ENCODE measurements around the gene DNAH10. TPM values are rescaled to one million over a fixed set of nuclear protein-coding genes. Genes with fewer than 3 reads are reported as not detected.

DNAH10 gene
- total RNA-seq, 1 donor from 2014 or later = 0.16 TPM

DNA sequence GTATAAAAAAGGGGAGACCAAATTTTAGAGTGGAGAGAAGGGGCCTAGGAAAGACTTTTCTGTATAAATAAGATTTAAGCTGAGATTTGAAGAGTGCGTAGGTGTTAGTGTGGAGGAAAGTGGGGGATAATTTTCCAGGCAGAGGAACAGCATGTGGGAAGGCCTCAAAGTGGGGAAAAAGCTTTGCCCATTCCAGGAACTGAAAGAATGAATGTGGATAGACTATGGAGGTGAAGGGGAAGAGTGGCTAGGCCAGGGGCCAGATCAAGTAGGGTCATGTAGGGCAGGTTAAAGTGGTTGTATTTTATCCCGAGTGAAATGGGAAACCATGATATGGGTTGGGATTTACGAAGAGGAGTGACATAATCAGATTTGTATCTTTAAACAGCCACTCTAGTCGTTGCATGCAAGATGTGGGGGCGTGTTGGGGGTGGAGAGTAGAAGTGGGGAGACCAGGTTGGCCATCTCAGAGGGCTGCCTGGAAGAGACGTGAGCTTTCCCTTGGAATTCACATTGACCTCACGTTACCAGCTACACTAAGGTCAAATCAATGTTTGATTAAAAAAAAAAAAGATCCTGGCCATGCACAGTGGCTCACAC, 214.2 kb downstream of the DNAH10 start:
- Mint-ChIP-seq H3K4me1 (ENCODE audit: unreplicated experiment) (peaks cover 24% of the 10 kb centered on the region), H3K27me3 (ENCODE audit: unreplicated experiment) (no peaks in the 10 kb centered on the region), H3K4me3 (ENCODE audit: unreplicated experiment) (no peak overlapping the region), H3K27ac (ENCODE audit: unreplicated experiment) (no peak overlapping the region), H3K36me3 (ENCODE audit: unreplicated experiment) (peaks cover 27% of the 10 kb centered on the region), H3K9me3 (ENCODE audit: unreplicated experiment) (no peaks in the 10 kb centered on the region)
- TF ChIP-seq, protein P1, sequence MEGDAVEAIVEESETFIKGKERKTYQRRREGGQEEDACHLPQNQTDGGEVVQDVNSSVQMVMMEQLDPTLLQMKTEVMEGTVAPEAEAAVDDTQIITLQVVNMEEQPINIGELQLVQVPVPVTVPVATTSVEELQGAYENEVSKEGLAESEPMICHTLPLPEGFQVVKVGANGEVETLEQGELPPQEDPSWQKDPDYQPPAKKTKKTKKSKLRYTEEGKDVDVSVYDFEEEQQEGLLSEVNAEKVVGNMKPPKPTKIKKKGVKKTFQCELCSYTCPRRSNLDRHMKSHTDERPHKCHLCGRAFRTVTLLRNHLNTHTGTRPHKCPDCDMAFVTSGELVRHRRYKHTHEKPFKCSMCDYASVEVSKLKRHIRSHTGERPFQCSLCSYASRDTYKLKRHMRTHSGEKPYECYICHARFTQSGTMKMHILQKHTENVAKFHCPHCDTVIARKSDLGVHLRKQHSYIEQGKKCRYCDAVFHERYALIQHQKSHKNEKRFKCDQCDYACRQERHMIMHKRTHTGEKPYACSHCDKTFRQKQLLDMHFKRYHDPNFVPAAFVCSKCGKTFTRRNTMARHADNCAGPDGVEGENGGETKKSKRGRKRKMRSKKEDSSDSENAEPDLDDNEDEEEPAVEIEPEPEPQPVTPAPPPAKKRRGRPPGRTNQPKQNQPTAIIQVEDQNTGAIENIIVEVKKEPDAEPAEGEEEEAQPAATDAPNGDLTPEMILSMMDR (IDR thresholded peaks at IDR 0.05) = no peak
- DNase-seq (ENCODE audit: extremely low spot score, unreplicated experiment) = no peak

- Mint-ChIP-seq H3K9me3 (ENCODE audit: unreplicated experiment) (no peaks in the 10 kb centered on the region), H3K27ac (ENCODE audit: unreplicated experiment) (no peak overlapping the region), H3K36me3 (ENCODE audit: unreplicated experiment) (peaks cover 33% of the 10 kb centered on the region), H3K4me1 (ENCODE audit: unreplicated experiment) (peaks cover 17% of the 10 kb centered on the region), H3K27me3 (ENCODE audit: unreplicated experiment) (no peaks in the 10 kb centered on the region), H3K4me3 (ENCODE audit: unreplicated experiment) (no peak overlapping the region)
- TF ChIP-seq, protein P1 (IDR thresholded peaks at IDR 0.05) = no peak
- no peak for DNase-seq (ENCODE audit: extremely low spot score, unreplicated experiment)
These were observed 217.5 kb downstream of the DNAH10 start for GRCh38 chr12:123979566-123979965.

DNA sequence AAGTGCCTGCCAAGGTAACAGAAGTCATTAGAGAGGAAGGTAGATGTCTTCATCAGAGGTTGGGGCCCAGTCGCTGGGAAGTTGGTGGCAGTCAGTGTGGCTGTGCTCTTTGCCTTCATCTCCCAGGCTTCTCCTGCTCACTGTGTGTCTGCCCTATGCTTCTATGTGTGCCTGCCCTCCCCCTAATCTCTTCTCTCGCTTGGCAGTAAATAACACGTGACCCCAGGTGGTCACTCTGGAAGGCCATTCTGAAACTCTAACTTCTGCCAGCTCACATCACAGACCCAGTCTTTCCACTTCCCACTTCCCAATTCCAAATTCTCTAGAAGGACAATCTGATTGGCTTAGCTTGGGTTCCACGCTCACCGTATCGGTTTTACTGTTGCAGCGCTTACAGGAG, 220.2 kb downstream of the DNAH10 start:
- no peaks in the 10 kb centered on the region for H3K27me3 Mint-ChIP-seq (ENCODE audit: unreplicated experiment)
- peaks cover 22% of the 10 kb centered on the region for H3K36me3 Mint-ChIP-seq (ENCODE audit: unreplicated experiment)
- TF ChIP-seq, protein P1 (IDR thresholded peaks at IDR 0.05) = no peak
- H3K4me3 Mint-ChIP-seq (ENCODE audit: unreplicated experiment) = no peak overlapping the region
- DNase-seq (ENCODE audit: extremely low spot score, unreplicated experiment) = no peak
- peaks cover 24% of the 10 kb centered on the region for H3K4me1 Mint-ChIP-seq (ENCODE audit: unreplicated experiment)
- H3K27ac Mint-ChIP-seq (ENCODE audit: unreplicated experiment) = no peak overlapping the region
- no peaks in the 10 kb centered on the region for H3K9me3 Mint-ChIP-seq (ENCODE audit: unreplicated experiment)

GRCh38 chr12:123983822-123984485, 221.9 kb downstream of the DNAH10 start:
- Mint-ChIP-seq H3K27me3 (ENCODE audit: unreplicated experiment) (no peaks in the 10 kb centered on the region), H3K9me3 (ENCODE audit: unreplicated experiment) (no peaks in the 10 kb centered on the region), H3K4me3 (ENCODE audit: unreplicated experiment) (no peak overlapping the region), H3K36me3 (ENCODE audit: unreplicated experiment) (peaks cover 27% of the 10 kb centered on the region), H3K27ac (ENCODE audit: unreplicated experiment) (no peak overlapping the region), H3K4me1 (ENCODE audit: unreplicated experiment) (peaks cover 24% of the 10 kb centered on the region)
- DNase-seq (ENCODE audit: extremely low spot score, unreplicated experiment) = no peak
- TF ChIP-seq, protein P1 (IDR thresholded peaks at IDR 0.05) = peak; percentile 71

GRCh38 chr12:123984903-123985302, 222.8 kb downstream of the DNAH10 start:
- Mint-ChIP-seq H3K4me3 (ENCODE audit: unreplicated experiment) (no peak overlapping the region), H3K27me3 (ENCODE audit: unreplicated experiment) (no peaks in the 10 kb centered on the region), H3K27ac (ENCODE audit: unreplicated experiment) (no peak overlapping the region), H3K9me3 (ENCODE audit: unreplicated experiment) (no peaks in the 10 kb centered on the region), H3K36me3 (ENCODE audit: unreplicated experiment) (peaks cover 32% of the 10 kb centered on the region), H3K4me1 (ENCODE audit: unreplicated experiment) (peaks cover 25% of the 10 kb centered on the region)
- TF ChIP-seq, protein P1 (IDR thresholded peaks at IDR 0.05) = no peak
- no peak for DNase-seq (ENCODE audit: extremely low spot score, unreplicated experiment)

Other genes starting within 250 kb of the DNAH10 start
- gene RILPL1, start 228.6 kb upstream of the DNAH10 start, total RNA-seq = 34.2 and 35.1 TPM in 2 replicates
- 285 and 304 TPM in 2 replicates for gene TMED2, start 177.7 kb upstream of the DNAH10 start, total RNA-seq
- gene DDX55, start 160.2 kb upstream of the DNAH10 start, total RNA-seq = 19.3 and 21.6 TPM in 2 replicates
- gene EIF2B1, start 128.6 kb upstream of the DNAH10 start, total RNA-seq = 45.8 and 47.6 TPM in 2 replicates
- gene GTF2H3, start 128.5 kb upstream of the DNAH10 start, total RNA-seq = 29.5 and 29.7 TPM in 2 replicates
- gene TCTN2, start 91.2 kb upstream of the DNAH10 start, total RNA-seq = 12.8 and 13.7 TPM in 2 replicates
- gene ATP6V0A2, start 49.9 kb upstream of the DNAH10 start, total RNA-seq = 31.8 and 33.9 TPM in 2 replicates
- 52.6 and 55.1 TPM in 2 replicates for gene CCDC92, start 210.5 kb downstream of the DNAH10 start, total RNA-seq
- 133 and 134 TPM in 2 replicates for gene ZNF664, start 210.9 kb downstream of the DNAH10 start, total RNA-seq

Measured in osteocyte (in vitro differentiated cells).